ENCODE measurements around the gene TREM2.

- TF ChIP-seq EZH2phosphoT487 (IDR thresholded peaks at IDR 0.05; ENCODE audit: insufficient read depth, low read depth) (no peak), EZH2 (IDR thresholded peaks at IDR 0.05; ENCODE audit: insufficient read depth, poor library complexity, severe bottlenecking) (no peak)
These were observed 40.0 kb downstream of the TREM2 start for GRCh38 chr6:41122918-41123317.

Measured in GM23248 (cell line).